GM19025 (cell line): ENCODE results near the gene MARK4.
"Not testable (repeated sequence)": the region's sequence is repeated elsewhere in the genome, so short reads cannot be mapped to it uniquely, and the experiment has no call there.

Experiments used
- ATAC-seq: cut with Tn5 transposase; IDR thresholded peaks from one replicate; pipeline ENCODE4 v1.9.1; 2021; ENCODE audit warnings: mild to moderate bottlenecking, low read depth, moderate library complexity; ENCODE audit not compliant: unreplicated experiment

The MARK4 gene

DNA sequence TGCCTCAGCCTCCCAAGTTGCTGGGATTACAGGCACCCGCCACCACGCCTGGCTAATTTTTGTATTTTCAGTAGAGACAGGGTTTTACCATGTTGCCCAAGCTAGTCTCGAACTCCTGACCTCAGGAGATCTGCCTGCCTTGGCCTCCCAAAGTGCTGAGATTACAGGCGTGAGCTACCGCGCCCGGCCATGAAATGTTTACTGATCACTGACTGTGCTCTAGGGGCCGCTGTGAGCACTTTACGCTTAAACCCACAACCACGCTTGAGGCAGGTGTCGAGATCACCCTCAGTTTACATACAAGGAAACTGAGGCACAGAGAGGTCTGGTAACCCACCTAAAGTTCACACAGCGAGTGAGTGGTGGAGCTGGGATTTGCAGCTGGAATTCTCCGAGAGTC is 18.9 kb downstream of the MARK4 start:
- not testable (repeated sequence) for ATAC-seq

DNA sequence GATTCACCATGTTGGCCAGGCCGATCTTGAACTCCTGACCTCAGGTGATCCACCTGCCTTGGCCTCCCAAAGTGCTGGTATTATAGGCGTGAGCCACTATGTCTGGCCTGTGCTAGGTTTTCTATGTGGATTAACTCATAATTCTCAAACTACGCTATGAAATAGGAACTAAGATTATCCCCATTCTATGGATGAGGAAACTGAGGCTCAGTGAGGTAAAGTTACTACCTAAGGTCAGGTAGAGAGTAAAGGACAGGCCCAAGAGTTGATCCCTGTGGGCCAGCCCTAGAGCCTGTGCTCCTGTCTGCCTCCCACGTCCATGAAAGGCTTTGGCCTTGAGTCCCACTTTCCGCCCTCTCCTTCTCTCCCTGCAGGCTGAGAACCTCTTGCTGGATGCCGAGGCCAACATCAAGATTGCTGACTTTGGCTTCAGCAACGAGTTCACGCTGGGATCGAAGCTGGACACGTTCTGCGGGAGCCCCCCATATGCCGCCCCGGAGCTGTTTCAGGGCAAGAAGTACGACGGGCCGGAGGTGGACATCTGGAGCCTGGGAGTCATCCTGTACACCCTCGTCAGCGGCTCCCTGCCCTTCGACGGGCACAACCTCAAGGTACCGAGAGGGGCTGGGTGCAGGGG is 20.1 kb downstream of the MARK4 start:
- no peak for ATAC-seq

DNA sequence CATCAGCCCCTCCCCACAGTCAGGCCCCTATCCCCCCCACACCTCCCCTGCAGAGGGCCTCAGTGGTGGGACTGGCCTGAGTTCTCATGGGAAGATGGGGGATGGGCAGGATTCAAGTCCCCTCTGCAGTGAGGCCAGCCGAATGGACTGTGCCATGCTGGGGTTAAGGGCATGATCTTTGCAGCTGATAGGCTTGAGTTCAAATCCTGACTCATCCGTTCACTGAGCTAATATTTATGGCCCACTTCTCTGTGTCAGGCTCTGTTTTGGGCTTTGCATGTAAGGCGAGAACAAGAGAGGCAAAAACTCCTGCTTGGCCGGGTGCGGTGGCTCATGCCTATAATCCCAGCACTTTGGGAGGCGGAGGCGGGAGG is 20.7 kb downstream of the MARK4 start:
- ATAC-seq, result no peak

DNA sequence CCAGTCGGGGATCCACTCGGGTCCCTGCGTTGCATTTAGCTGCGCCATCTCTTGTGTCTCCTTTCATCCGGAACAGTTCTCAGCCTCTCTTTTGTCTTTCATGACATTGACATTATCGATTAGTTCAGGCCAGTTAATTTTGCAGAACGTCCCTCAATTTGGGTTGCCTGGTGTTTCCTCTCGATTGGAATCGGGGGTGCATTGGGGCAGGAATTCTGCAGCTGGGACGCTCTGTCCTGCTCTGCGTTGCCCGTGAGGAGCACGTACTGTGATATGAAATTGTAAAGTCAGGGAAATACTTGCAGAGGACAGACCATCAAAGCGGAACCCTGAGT is 22.4 kb downstream of the MARK4 start:
- ATAC-seq, result no peak

- ATAC-seq, result no peak
Measured at GRCh38 chr19:45275370-45275971, 24.4 kb downstream of the MARK4 start.

- ATAC-seq, result no peak
Measured at GRCh38 chr19:45276284-45276687, 25.2 kb downstream of the MARK4 start.

DNA sequence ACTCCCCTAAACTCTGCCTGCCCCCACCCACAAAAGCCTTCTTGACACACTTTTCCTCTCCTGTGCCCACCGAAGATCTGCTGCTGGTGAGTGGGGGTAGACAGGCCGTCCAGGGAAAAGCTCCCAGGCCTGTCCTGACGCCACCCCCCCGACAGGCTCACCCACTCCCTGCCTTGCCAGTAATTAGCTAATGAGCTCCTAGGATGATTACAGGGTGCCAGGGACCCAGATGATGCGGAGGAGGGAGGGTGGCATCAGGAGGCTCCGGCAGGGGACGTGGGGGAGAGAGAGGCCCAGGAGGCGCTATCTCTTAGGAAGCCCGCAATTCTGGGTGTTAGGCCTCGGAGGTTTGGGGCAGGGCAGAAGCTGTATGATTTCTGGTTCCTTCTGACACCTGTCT is 27.0 kb downstream of the MARK4 start:
- ATAC-seq, result no peak

- no peak for ATAC-seq
Measured at GRCh38 chr19:45279587-45280192, 28.6 kb downstream of the MARK4 start.

DNA sequence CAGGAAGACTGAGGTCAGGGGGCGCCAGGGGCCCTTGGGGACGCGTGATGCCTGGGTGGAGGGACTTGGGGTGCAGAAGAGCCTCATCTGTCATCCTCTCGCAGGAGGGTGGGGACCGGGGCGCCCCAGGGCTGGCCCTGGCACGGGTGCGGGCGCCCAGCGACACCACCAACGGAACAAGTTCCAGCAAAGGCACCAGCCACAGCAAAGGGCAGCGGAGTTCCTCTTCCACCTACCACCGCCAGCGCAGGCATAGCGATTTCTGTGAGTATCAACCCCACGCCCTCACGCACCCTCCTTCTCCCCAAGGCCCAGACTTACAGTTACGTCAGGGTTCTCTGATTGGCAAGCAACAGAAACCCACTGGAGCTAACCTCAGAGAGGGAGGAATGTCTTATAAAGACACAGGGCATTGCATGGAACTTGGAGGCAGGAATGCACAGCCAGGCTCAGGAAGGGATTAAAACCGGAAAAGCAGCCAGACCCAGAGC is 29.4 kb downstream of the MARK4 start:
- ATAC-seq, result no peak

GRCh38 chr19:45283443-45284033 is 32.5 kb downstream of the MARK4 start:
- ATAC-seq, result no peak

DNA sequence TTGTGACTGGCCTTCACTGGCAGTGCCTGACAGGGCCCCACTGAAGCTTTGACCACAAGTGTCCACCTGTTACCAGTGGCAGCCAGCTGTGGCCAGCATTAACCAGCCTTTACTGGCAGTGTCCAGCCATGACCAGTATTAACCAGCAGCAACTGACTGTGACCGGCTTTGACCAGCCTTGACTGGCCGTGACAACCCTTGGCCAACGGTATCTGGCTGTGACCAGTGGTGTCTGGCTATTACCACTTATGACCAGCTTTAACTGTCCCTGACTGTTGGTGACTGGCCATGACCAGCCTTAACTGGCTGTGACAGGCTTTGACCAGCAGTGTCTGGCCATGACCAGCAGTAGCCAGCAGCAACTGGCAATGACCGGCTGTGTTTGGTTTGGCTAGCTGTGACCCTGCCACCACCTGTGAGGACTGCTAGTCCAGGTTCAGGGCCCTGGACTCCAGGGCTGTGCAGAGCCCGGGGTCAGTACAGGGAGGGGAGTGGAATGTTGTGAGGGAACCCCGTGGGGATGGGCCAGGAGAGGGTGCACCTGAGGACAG is 39.4 kb downstream of the MARK4 start:
- no peak for ATAC-seq

GRCh38 chr19:45291834-45292233 is 40.8 kb downstream of the MARK4 start:
- no peak for ATAC-seq

- ATAC-seq, result no peak
Measured at GRCh38 chr19:45293682-45294081, 42.6 kb downstream of the MARK4 start.

GRCh38 chr19:45294291-45295029 is 43.4 kb downstream of the MARK4 start:
- ATAC-seq, result no peak

DNA sequence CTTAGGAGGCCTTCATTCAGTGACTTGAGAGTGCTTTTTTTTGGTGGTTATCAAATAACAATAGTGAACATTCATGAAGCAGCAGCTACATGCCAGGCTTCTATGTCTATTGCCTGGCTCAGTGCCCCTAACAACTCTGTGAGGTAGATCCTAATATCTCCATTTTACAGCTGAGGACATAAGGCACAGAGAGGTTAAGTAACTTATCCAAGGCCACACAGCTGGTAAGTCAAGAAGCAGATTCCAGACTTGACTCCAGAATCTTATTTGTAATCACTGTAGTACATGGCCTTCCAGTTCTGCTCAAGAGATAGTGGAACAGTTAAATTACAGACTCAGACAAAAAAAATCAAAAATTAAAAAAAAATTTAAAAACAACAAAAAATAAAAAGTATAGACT is 44.8 kb downstream of the MARK4 start:
- ATAC-seq, result no peak

DNA sequence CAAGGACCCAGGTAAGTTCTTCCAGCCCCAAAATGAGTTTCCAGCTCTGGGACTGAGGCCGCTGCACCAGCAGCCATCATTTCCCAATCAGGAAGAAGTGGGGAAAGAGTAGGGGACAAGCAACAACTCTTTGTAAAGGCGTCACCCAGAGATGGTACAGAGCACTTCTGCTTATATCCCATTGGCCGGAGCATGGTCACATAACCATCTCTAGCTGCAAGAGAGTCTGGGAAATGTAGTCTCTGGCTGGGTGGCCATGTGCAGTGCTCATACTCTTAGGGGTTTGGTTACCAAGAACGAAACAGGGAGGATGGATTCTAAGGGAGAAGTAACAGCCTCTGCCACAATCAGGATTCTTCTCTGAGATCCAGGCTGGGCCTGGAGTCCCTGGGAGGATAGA is 45.3 kb downstream of the MARK4 start:
- ATAC-seq, result no peak

GRCh38 chr19:45297674-45298073 is 46.6 kb downstream of the MARK4 start:
- ATAC-seq, result no peak

- no peak for ATAC-seq
Measured at GRCh38 chr19:45298264-45298663, 47.2 kb downstream of the MARK4 start.

GRCh38 chr19:45299719-45300118 is 48.6 kb downstream of the MARK4 start:
- no peak for ATAC-seq

GRCh38 chr19:45302416-45302815 is 51.3 kb downstream of the MARK4 start:
- ATAC-seq, result no peak
